ENCODE measurements around the gene SAV1.

DNA sequence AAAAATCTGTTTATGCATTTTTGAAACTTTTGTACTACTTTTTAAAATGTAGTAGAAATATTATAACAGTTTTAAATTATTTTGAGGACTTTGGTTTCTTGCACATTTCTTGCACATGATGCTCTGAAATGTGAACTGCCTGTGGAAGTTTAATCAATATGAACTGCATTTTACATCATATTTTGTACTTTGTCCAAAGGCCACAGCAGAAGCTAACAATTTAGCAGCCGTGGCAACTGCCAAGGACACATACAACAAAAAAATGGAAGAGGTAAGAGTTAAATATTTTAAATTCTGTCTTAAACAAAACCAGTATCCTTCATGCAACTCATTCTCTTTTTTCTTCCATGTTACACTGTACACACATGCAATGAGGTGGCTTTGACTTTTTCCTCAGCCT is 45.1 kb downstream of the SAV1 start:
- TF ChIP-seq POLR2A (IDR thresholded peaks at IDR 0.05) (no peak), EP300 (IDR thresholded peaks at IDR 0.05) (no peak)
- TF ChIP-seq, protein P1, sequence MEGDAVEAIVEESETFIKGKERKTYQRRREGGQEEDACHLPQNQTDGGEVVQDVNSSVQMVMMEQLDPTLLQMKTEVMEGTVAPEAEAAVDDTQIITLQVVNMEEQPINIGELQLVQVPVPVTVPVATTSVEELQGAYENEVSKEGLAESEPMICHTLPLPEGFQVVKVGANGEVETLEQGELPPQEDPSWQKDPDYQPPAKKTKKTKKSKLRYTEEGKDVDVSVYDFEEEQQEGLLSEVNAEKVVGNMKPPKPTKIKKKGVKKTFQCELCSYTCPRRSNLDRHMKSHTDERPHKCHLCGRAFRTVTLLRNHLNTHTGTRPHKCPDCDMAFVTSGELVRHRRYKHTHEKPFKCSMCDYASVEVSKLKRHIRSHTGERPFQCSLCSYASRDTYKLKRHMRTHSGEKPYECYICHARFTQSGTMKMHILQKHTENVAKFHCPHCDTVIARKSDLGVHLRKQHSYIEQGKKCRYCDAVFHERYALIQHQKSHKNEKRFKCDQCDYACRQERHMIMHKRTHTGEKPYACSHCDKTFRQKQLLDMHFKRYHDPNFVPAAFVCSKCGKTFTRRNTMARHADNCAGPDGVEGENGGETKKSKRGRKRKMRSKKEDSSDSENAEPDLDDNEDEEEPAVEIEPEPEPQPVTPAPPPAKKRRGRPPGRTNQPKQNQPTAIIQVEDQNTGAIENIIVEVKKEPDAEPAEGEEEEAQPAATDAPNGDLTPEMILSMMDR (IDR thresholded peaks at IDR 0.05) = no peak

All from sigmoid colon (tissue), 4 donors.